ENCODE results near the gene TDRD7.

Gene TDRD7

DNA sequence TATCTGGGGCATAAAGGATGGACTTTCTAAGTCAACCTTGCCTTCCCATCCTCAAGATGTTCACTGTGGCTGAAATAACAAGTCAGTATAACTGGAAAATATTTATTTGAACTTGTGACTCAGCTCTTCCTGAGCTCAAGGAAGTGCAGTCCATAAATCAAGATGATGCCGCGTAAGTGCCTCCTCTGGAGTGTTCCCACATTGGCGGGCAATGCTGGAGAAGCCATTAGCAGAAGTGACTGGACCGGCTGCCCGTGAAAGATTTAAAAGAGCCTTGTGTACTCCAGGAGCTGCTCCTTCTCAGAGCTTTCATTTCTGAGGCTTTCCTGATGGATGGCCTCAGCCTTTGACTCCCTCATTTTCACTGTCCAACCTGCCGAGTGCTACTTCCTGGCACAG is 107.0 kb downstream of the TDRD7 start:
- TF ChIP-seq, protein P1, sequence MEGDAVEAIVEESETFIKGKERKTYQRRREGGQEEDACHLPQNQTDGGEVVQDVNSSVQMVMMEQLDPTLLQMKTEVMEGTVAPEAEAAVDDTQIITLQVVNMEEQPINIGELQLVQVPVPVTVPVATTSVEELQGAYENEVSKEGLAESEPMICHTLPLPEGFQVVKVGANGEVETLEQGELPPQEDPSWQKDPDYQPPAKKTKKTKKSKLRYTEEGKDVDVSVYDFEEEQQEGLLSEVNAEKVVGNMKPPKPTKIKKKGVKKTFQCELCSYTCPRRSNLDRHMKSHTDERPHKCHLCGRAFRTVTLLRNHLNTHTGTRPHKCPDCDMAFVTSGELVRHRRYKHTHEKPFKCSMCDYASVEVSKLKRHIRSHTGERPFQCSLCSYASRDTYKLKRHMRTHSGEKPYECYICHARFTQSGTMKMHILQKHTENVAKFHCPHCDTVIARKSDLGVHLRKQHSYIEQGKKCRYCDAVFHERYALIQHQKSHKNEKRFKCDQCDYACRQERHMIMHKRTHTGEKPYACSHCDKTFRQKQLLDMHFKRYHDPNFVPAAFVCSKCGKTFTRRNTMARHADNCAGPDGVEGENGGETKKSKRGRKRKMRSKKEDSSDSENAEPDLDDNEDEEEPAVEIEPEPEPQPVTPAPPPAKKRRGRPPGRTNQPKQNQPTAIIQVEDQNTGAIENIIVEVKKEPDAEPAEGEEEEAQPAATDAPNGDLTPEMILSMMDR (conservative IDR thresholded peaks at IDR 0.05): no peak
- peak overlapping the region; percentile 79 for H3K27ac ChIP-seq

GRCh38 chr9:97519441-97519970 is 107.6 kb downstream of the TDRD7 start:
- H3K27ac ChIP-seq: peak overlapping the region; percentile 79
- TF ChIP-seq, protein P1 (conservative IDR thresholded peaks at IDR 0.05): no peak

DNA sequence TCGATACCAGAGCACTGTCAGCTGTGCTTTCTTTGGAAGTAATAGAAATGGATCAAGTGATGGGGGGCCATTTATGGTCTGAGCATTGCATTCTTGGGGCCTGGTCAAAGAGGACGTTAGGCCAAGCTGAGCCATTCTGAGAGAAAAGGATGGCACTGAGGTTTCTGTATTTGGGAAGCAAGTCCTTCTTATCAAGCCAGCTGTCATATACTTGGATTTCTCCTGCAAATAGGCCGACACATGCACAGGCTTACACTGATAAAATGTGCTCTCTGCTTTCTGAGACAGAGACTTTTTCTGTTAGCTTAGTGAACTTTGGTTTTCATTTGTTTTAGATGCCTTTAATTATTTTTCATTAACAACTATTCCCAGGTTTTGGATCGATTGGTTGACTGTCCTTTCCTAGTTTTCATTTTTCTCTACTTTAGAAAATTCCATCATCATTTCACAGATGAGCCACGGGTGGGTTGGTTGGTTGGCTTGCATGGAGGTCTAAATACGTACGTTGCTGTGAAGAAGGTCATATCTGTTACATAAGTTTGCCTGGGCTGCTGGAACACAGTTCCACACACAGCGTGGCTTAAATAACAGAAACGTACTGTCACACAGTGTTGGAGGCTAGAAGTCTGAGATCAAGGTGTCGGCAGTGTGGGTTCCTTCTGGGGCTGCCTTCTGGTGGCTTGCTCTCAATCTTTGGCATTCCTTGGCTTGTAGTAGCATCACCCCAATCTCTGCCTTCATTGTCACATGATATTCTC is 109.9 kb downstream of the TDRD7 start:
- H3K27ac ChIP-seq: no peak overlapping the region
- TF ChIP-seq, protein P1 (conservative IDR thresholded peaks at IDR 0.05): no peak

GRCh38 chr9:97524424-97524823 is 112.5 kb downstream of the TDRD7 start:
- TF ChIP-seq, protein P1 (conservative IDR thresholded peaks at IDR 0.05): no peak
- H3K27ac ChIP-seq: peak overlapping the region; percentile 8; the same call in 1 of the 2 replicates

DNA sequence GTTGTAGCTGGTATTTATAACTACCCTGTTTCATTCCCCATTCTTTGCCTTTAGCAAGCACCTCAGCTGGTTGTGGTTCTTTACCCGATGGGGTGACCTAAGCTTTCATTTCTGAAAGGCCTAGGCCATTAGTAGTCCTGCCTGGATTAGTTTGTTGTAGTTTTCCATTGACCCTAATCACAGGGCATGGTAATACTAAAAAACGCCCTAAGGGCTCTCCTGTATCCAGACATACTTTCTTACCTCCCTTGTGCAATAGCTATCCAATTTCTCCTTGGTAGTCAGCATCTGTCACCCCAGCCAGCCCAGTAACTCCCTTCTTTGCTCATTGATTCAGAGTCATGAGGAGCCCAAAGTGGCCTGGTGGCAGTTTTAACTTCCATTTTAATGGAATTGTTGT is 113.6 kb downstream of the TDRD7 start:
- no peak overlapping the region for H3K27ac ChIP-seq
- TF ChIP-seq, protein P1 (conservative IDR thresholded peaks at IDR 0.05): no peak

DNA sequence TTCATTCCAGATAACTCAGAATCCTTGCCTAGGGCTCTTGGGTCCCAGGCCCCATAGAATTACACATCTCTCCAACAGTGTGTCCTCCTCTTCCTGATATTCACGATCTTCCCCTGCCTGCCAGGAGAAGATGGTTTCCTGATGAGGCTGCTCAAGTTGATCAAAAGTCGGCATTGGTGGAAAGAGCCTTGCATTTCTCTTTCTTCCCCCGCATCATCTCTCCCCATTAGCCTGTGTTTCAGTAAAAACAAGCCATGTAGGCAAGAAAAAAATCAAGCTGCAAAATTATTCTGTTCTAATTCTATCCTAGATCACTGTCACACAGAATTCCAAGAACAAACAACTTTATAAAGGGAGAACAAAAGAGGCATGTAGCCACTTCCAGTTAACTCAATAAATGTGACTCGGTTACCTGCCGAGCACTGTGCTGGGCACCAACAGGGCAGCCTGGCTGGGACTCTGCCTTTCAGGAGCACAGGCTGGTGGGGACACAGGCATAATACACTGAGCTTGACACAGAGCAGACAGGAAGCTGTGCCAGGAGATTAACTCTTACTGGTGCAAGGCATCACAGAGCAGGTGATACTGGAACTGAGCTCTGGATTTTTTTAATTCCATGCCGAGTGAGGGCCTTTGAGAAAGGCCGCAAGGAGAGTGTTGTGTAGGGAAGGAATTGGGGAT is 115.1 kb downstream of the TDRD7 start:
- no peak overlapping the region for H3K27ac ChIP-seq
- TF ChIP-seq, protein P1 (conservative IDR thresholded peaks at IDR 0.05): no peak
